ENCODE measurements around the gene FBXW8.

The FBXW8 gene

GRCh38 chr12:117079487-117079886 is 168.7 kb downstream of the FBXW8 start:
- no peak for TF ChIP-seq FOXP2 (optimal IDR thresholded peaks at IDR 0.05; ENCODE audit: borderline replicate concordance, extremely low read depth, extremely low read length, insufficient read depth)
- TF ChIP-seq SIN3A (IDR thresholded peaks at IDR 0.05; ENCODE audit: borderline replicate concordance, insufficient read depth, low read length) = no peak
- no peak for TF ChIP-seq REST (IDR thresholded peaks at IDR 0.05; ENCODE audit: insufficient read depth in 1 of 2, low read depth in 2 of 2, low read length in 2 of 2)
- no peak for TF ChIP-seq TAF1 (IDR thresholded peaks at IDR 0.05; ENCODE audit: borderline replicate concordance, insufficient read depth, low read length)
- TF ChIP-seq POLR2AphosphoS5 (IDR thresholded peaks at IDR 0.05; ENCODE audit: low read depth, low read length) = no peak

- TF ChIP-seq POLR2AphosphoS5 (IDR thresholded peaks at IDR 0.05; ENCODE audit: low read depth, low read length) (no peak), REST (IDR thresholded peaks at IDR 0.05; ENCODE audit: insufficient read depth in 1 of 2, low read depth in 2 of 2, low read length in 2 of 2) (no peak), TAF1 (IDR thresholded peaks at IDR 0.05; ENCODE audit: borderline replicate concordance, insufficient read depth, low read length) (no peak), SIN3A (IDR thresholded peaks at IDR 0.05; ENCODE audit: borderline replicate concordance, insufficient read depth, low read length) (no peak), FOXP2 (optimal IDR thresholded peaks at IDR 0.05; ENCODE audit: borderline replicate concordance, extremely low read depth, extremely low read length, insufficient read depth) (no peak)
Observed at GRCh38 chr12:117080661-117081144, 170.0 kb downstream of the FBXW8 start.
